Measurements from ENCODE around the gene SLC6A4.

DNA sequence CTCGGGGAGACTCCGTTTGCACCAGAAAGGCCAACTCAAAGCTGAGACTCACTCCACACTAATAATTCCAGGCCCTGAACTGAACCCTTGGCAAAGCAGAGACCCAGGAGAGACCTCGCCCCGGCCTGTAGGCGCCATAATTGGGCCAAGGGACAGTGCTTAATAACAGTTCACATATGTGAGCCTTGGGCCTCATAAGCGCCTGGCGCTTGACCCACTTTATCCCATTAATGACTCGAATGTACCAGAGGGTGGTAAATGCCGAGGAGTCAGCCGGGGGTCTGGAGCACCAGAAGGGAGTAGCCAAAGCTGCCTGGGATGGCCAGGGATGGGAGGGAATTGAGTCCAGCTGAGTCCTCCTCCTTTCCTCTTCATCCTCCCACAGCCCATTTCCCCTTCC, 24.6 kb downstream of the SLC6A4 start:
- TF ChIP-seq RAD21 (IDR thresholded peaks at IDR 0.05) = no peak
- no peak for TF ChIP-seq MAX (IDR thresholded peaks at IDR 0.05)
- TF ChIP-seq, protein P1, sequence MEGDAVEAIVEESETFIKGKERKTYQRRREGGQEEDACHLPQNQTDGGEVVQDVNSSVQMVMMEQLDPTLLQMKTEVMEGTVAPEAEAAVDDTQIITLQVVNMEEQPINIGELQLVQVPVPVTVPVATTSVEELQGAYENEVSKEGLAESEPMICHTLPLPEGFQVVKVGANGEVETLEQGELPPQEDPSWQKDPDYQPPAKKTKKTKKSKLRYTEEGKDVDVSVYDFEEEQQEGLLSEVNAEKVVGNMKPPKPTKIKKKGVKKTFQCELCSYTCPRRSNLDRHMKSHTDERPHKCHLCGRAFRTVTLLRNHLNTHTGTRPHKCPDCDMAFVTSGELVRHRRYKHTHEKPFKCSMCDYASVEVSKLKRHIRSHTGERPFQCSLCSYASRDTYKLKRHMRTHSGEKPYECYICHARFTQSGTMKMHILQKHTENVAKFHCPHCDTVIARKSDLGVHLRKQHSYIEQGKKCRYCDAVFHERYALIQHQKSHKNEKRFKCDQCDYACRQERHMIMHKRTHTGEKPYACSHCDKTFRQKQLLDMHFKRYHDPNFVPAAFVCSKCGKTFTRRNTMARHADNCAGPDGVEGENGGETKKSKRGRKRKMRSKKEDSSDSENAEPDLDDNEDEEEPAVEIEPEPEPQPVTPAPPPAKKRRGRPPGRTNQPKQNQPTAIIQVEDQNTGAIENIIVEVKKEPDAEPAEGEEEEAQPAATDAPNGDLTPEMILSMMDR (IDR thresholded peaks at IDR 0.05; ENCODE audit: low read depth, low read length, missing input control) = no peak
- no peak for TF ChIP-seq HNF4G (IDR thresholded peaks at IDR 0.05)
- TF ChIP-seq TAF1 (conservative IDR thresholded peaks at IDR 0.05) = no peak
- no peak for TF ChIP-seq YY1 (IDR thresholded peaks at IDR 0.05)
- no peak for TF ChIP-seq REST (IDR thresholded peaks at IDR 0.05)
- TF ChIP-seq, protein P2, sequence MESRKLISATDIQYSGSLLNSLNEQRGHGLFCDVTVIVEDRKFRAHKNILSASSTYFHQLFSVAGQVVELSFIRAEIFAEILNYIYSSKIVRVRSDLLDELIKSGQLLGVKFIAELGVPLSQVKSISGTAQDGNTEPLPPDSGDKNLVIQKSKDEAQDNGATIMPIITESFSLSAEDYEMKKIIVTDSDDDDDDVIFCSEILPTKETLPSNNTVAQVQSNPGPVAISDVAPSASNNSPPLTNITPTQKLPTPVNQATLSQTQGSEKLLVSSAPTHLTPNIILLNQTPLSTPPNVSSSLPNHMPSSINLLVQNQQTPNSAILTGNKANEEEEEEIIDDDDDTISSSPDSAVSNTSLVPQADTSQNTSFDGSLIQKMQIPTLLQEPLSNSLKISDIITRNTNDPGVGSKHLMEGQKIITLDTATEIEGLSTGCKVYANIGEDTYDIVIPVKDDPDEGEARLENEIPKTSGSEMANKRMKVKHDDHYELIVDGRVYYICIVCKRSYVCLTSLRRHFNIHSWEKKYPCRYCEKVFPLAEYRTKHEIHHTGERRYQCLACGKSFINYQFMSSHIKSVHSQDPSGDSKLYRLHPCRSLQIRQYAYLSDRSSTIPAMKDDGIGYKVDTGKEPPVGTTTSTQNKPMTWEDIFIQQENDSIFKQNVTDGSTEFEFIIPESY (IDR thresholded peaks at IDR 0.05) = no peak
- no peak for TF ChIP-seq GABPA (IDR thresholded peaks at IDR 0.05 in 1 of 2, conservative IDR thresholded peaks at IDR 0.05 in 1 of 2)

Data from liver (tissue), 3 donors.